Mesenchymal stem cell (in vitro differentiated cells and primary cell): ENCODE data around the gene KIAA0753.

Source experiments
- DNase-seq: peaks from one replicate; pipeline ENCODE4 v3.0.0-alpha.2; 2013
- H2AFZ ChIP-seq: one replicate; pipeline ENCODE4 v1.6.1; 2013; ENCODE audit warnings: low read depth, mild to moderate bottlenecking, control low read depth, inconsistent platforms, low read length, moderate library complexity
- H2AK5ac ChIP-seq: 2 replicates; pipeline ENCODE4 v1.6.1; 2013; ENCODE audit warnings: low read length, moderate library complexity, mild to moderate bottlenecking, inconsistent platforms; ENCODE audit not compliant: severe bottlenecking
- H2BK120ac ChIP-seq: one replicate; pipeline ENCODE4 v1.6.1; 2013; ENCODE audit warnings: low read depth, mild to moderate bottlenecking, inconsistent platforms, low read length, moderate library complexity
- H2BK12ac ChIP-seq, 2 experiments: one replicate each; pipeline ENCODE4 v1.6.1; 2013; ENCODE audit warnings: inconsistent platforms in 2 of 2, low read length in 2 of 2, mild to moderate bottlenecking in 2 of 2, moderate library complexity in 2 of 2, control low read depth in 1 of 2
- H2BK15ac ChIP-seq: one replicate; pipeline ENCODE4 v1.6.1; 2013; ENCODE audit warnings: mild to moderate bottlenecking, low read depth, inconsistent platforms; ENCODE audit not compliant: poor library complexity, severe bottlenecking
- H2BK5ac ChIP-seq: 2 replicates; pipeline ENCODE4 v1.6.1; 2013; ENCODE audit warnings: low read depth, mild to moderate bottlenecking, low read length, control low read depth, inconsistent platforms; ENCODE audit not compliant: poor library complexity, severe bottlenecking
- H3K14ac ChIP-seq, 2 experiments: one replicate each; pipeline ENCODE4 v1.6.1; 2013; ENCODE audit warnings: inconsistent platforms in 2 of 2, low read length in 2 of 2, control low read depth in 1 of 2, mild to moderate bottlenecking in 1 of 2, moderate library complexity in 1 of 2
- H3K18ac ChIP-seq, 2 experiments: one replicate each; pipeline ENCODE4 v1.6.1; 2013; ENCODE audit warnings: inconsistent platforms in 2 of 2, low read length in 2 of 2, control low read depth in 1 of 2, low read depth in 1 of 2, mild to moderate bottlenecking in 1 of 2
- H3K23ac ChIP-seq, 2 experiments: one replicate each; pipeline ENCODE4 v1.6.1; 2013; ENCODE audit warnings: inconsistent platforms in 2 of 2, low read length in 2 of 2, mild to moderate bottlenecking in 2 of 2, moderate library complexity in 2 of 2, control low read depth in 1 of 2
- H3K27ac ChIP-seq: 2 replicates; pipeline ENCODE4 v1.5.1; 2013; ENCODE audit warnings: mild to moderate bottlenecking, moderate library complexity, low read length, control low read depth, inconsistent platforms; ENCODE audit not compliant: poor library complexity, severe bottlenecking
- H3K27me3 ChIP-seq, 2 experiments: 2 replicates each; pipeline versions ENCODE4 v1.6.1 to v1.7.0; 2013; ENCODE audit warnings: low read length in 2 of 2, mild to moderate bottlenecking in 2 of 2, moderate library complexity in 2 of 2, control low read depth in 1 of 2, inconsistent platforms in 1 of 2; ENCODE audit not compliant: control insufficient read depth in 1 of 2, insufficient read depth in 1 of 2
- H3K36me3 ChIP-seq, 2 experiments: 2 replicates each; pipeline versions ENCODE4 v1.6.1 to v1.7.0; 2013; ENCODE audit warnings: low read length in 2 of 2, control low read depth in 1 of 2, inconsistent platforms in 1 of 2, low read depth in 1 of 2, mild to moderate bottlenecking in 1 of 2; ENCODE audit not compliant: insufficient read depth in 2 of 2, control insufficient read depth in 1 of 2
- H3K4ac ChIP-seq, 2 experiments: one replicate each; pipeline ENCODE4 v1.6.1; 2013; ENCODE audit warnings: inconsistent platforms in 2 of 2, low read length in 2 of 2, mild to moderate bottlenecking in 2 of 2, moderate library complexity in 2 of 2, control low read depth in 1 of 2, low read depth in 1 of 2
- H3K4me1 ChIP-seq: 2 replicates; pipeline ENCODE4 v1.6.1; 2013; ENCODE audit warnings: low read depth, low read length, control low read depth; ENCODE audit not compliant: control insufficient read depth, insufficient read depth
- H3K4me2 ChIP-seq: 2 replicates; pipeline ENCODE4 v1.6.1; 2013; ENCODE audit warnings: low read length, mild to moderate bottlenecking, inconsistent platforms; ENCODE audit not compliant: poor library complexity, severe bottlenecking
- H3K4me3 ChIP-seq, 2 experiments: 2 replicates each; pipeline versions ENCODE4 v1.5.1 to v1.7.0; 2013; ENCODE audit warnings: low read length in 2 of 2, mild to moderate bottlenecking in 2 of 2, control low read depth in 1 of 2, low read depth in 1 of 2; ENCODE audit not compliant: insufficient read depth in 1 of 2
- H3K79me1 ChIP-seq: replicated peaks from 2 replicates; pipeline ENCODE4 v1.6.1; 2013; ENCODE audit warnings: mild to moderate bottlenecking, control low read depth, low read length, inconsistent platforms; ENCODE audit not compliant: poor library complexity, severe bottlenecking
- H3K9ac ChIP-seq: 2 replicates; pipeline ENCODE4 v1.7.0; 2013; ENCODE audit warnings: mild to moderate bottlenecking, low read length, moderate library complexity
- H3K9me3 ChIP-seq: 2 replicates; pipeline ENCODE4 v1.7.0; 2013; ENCODE audit warnings: mild to moderate bottlenecking, low read length; ENCODE audit not compliant: control insufficient read depth
- H4K8ac ChIP-seq: one replicate; pipeline ENCODE4 v1.6.1; 2013; ENCODE audit warnings: inconsistent platforms, mild to moderate bottlenecking, low read length, moderate library complexity
- H4K91ac ChIP-seq: one replicate; pipeline ENCODE4 v1.6.1; 2013; ENCODE audit warnings: mild to moderate bottlenecking, low read length, inconsistent platforms
- WGBS: methylation state at CpG from one replicate; pipeline ENCODE4 v1.1.7; 2013; ENCODE audit warnings: mixed read lengths; 5-methylcytosine and 5-hydroxymethylcytosine counted together

KIAA0753 gene

DNA sequence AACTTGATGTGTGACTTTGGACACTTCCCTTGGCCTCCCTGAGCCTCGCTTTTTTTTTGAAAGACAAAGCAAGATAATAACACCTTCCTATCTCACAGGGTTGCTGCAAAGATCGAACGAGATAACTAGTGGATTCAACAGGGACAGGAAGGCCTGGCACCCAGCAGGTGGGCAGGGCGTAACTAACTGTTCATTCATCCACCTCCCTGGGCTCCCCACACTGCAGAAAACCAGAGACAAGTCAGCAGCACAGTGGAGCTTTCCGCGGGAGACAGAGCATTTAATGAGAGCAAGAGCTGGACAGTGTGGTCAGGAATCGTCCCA is 43.9 kb upstream of the KIAA0753 start:
- no peak overlapping the region for H4K91ac ChIP-seq
- no peak overlapping the region for H4K8ac ChIP-seq
- no peak overlapping the region for H3K4me3 ChIP-seq
- H3K36me3 ChIP-seq: no peaks in the 10 kb centered on the region
- H3K79me1 ChIP-seq: no peaks in the 10 kb centered on the region
- no peak overlapping the region for H3K14ac ChIP-seq
- H3K9ac ChIP-seq: no peak overlapping the region
- H3K27ac ChIP-seq: no peak overlapping the region
- H2BK120ac ChIP-seq: no peak overlapping the region
- peaks cover 7 to 63% of the 10 kb centered on the region in 2 experiments for H3K27me3 ChIP-seq
- no peak overlapping the region for H3K18ac ChIP-seq
- WGBS: 25% methylated on average over 7 of the region's 7 CpGs
- H3K4ac ChIP-seq: no peak overlapping the region
- H3K4me1 ChIP-seq: no peaks in the 10 kb centered on the region
- H2BK15ac ChIP-seq: no peak overlapping the region
- no peak for DNase-seq
- H2AK5ac ChIP-seq: no peak overlapping the region
- H2BK12ac ChIP-seq: no peak overlapping the region
- no peaks in the 10 kb centered on the region for H3K9me3 ChIP-seq
- no peak overlapping the region for H2BK5ac ChIP-seq
- H2AFZ ChIP-seq: no peak overlapping the region
- H3K23ac ChIP-seq: no peak overlapping the region
- H3K4me2 ChIP-seq: no peak overlapping the region

GRCh38 chr17:6683730-6684459 is 43.4 kb upstream of the KIAA0753 start:
- no peak overlapping the region for H3K18ac ChIP-seq
- H2AK5ac ChIP-seq: no peak overlapping the region
- H2BK5ac ChIP-seq: no peak overlapping the region
- no peak overlapping the region for H2AFZ ChIP-seq
- no peak overlapping the region for H2BK120ac ChIP-seq
- no peaks in the 10 kb centered on the region for H3K9me3 ChIP-seq
- H3K23ac ChIP-seq: no peak overlapping the region
- 81% methylated on average over 3 of the region's 3 CpGs for WGBS
- H3K79me1 ChIP-seq: no peaks in the 10 kb centered on the region
- no peak overlapping the region for H2BK15ac ChIP-seq
- no peak overlapping the region for H3K4me2 ChIP-seq
- H3K27me3 ChIP-seq: peaks cover 7 to 62% of the 10 kb centered on the region in 2 experiments
- no peak overlapping the region for H2BK12ac ChIP-seq
- no peaks in the 10 kb centered on the region for H3K36me3 ChIP-seq
- no peak overlapping the region for H4K91ac ChIP-seq
- H3K4me3 ChIP-seq: no peak overlapping the region
- no peaks in the 10 kb centered on the region for H3K4me1 ChIP-seq
- H3K27ac ChIP-seq: no peak overlapping the region
- DNase-seq: no peak
- no peak overlapping the region for H3K9ac ChIP-seq
- no peak overlapping the region for H3K4ac ChIP-seq
- no peak overlapping the region for H4K8ac ChIP-seq
- no peak overlapping the region for H3K14ac ChIP-seq

DNA sequence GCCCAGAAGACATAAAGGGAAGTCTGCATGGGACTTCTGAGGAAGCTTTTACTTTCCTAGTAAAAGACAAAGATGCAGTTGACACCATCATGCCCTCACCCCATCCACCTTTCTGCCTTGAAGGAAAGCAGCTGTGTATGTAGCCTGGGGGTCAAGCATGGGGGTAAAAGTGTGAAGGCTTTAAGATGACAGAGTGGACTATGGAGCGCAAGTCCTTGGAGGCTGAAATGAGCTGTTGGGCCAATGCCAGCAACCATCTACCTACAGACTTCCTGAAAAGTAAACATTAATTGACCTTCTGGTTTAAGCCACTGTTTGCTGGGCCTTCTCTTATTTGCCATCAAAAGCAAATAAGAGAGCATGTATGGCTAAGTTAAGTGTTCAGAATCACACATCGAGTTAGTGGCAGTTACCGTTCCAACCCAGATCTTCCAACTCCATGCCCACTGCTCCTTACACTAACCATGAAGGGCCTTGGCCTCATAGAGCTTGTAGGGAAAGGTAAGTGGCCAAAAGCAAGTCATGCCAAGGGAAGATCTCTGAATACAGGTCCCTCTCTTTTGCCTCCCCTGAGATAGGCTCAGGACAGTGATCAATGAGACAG is 42.7 kb upstream of the KIAA0753 start:
- H3K27ac ChIP-seq: no peak overlapping the region
- H2BK12ac ChIP-seq: no peak overlapping the region
- no peaks in the 10 kb centered on the region for H3K4me1 ChIP-seq
- no peak for DNase-seq
- no peak overlapping the region for H3K14ac ChIP-seq
- H3K4me3 ChIP-seq: no peak overlapping the region
- no peaks in the 10 kb centered on the region for H3K79me1 ChIP-seq
- H4K8ac ChIP-seq: no peak overlapping the region
- no peak overlapping the region for H3K9ac ChIP-seq
- H3K4ac ChIP-seq: no peak overlapping the region
- no peak overlapping the region for H2AFZ ChIP-seq
- H3K18ac ChIP-seq: no peak overlapping the region
- no peaks in the 10 kb centered on the region for H3K36me3 ChIP-seq
- no peak overlapping the region for H2BK5ac ChIP-seq
- no peak overlapping the region for H4K91ac ChIP-seq
- H3K27me3 ChIP-seq: peaks cover 14 to 67% of the 10 kb centered on the region in 2 experiments
- H3K9me3 ChIP-seq: no peaks in the 10 kb centered on the region
- H3K4me2 ChIP-seq: no peak overlapping the region
- 72% methylated on average over 2 of the region's 3 CpGs for WGBS
- H2BK120ac ChIP-seq: no peak overlapping the region
- H2AK5ac ChIP-seq: no peak overlapping the region
- no peak overlapping the region for H3K23ac ChIP-seq
- H2BK15ac ChIP-seq: no peak overlapping the region

DNA sequence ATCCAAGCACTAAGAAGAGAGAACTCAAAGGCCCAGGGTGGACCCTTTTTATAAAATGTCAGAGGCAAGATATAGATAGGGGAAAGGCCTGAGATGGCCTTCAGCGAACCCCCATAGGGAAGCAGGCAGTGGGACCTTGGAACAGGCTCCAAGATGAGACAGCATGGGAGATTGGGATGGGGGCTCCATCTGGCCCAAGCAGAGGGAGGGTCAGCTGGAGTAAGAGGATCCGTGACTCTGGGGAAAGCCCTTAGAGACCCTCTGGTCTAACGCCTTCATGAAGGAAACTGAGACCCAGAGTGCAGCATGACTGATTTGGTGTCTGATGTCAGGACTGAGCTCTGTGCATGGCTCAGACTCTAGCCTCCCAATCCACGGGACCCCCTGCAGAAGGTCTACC is 41.8 kb upstream of the KIAA0753 start:
- Histone ChIP-seq H3K18ac (no peak overlapping the region), H3K36me3 (no peaks in the 10 kb centered on the region), H2AK5ac (no peak overlapping the region), H4K8ac (no peak overlapping the region), H3K14ac (no peak overlapping the region), H3K4me2 (no peak overlapping the region), H3K4ac (no peak overlapping the region), H3K9ac (no peak overlapping the region), H3K4me3 (no peak overlapping the region), H4K91ac (no peak overlapping the region), H3K9me3 (no peaks in the 10 kb centered on the region), H3K4me1 (no peaks in the 10 kb centered on the region), H3K79me1 (no peaks in the 10 kb centered on the region), H2BK15ac (no peak overlapping the region), H2AFZ (no peak overlapping the region), H3K27me3 (peaks cover 21 to 71% of the 10 kb centered on the region in 2 experiments), H2BK5ac (no peak overlapping the region), H2BK120ac (no peak overlapping the region), H3K27ac (no peak overlapping the region), H3K23ac (no peak overlapping the region), H2BK12ac (no peak overlapping the region)
- DNase-seq: no peak
- 77% methylated on average over 4 of the region's 4 CpGs for WGBS
